Measurements from ENCODE around the gene PKP3.

GRCh38 chr11:380095-380480 lies 13.9 kb upstream of the PKP3 start:
- TF ChIP-seq REST (IDR thresholded peaks at IDR 0.05; ENCODE audit: insufficient read depth in 1 of 2, low read depth in 2 of 2, low read length in 2 of 2) = no peak
- TF ChIP-seq TAF1 (IDR thresholded peaks at IDR 0.05; ENCODE audit: borderline replicate concordance, insufficient read depth, low read length) = no peak
